GM23338 (cell line): ENCODE measurements around the gene LNPEP. TPM values are rescaled to one million over a fixed set of nuclear protein-coding genes. Genes with fewer than 3 reads are reported as not detected.

ENCODE experiments used
- ATAC-seq: fragments of 200-7000 bp; cut with Tn5 transposase; 3 replicates; pipeline ENCODE4 v1.9.1; 2020
- DNase-seq: peaks from one replicate; pipeline ENCODE4 v3.0.0-alpha.2; 2015; ENCODE audit warnings: low spot score
- H2AFZ ChIP-seq: fragments of 200-600 bp; sonication (generic); 2 replicates; pipeline ENCODE4 v1.8.0; 2016; ENCODE audit warnings: antibody characterized with exemption, mild to moderate bottlenecking, moderate library complexity
- H3F3A ChIP-seq: fragments of 200-600 bp; sonication (generic); replicated peaks from 2 replicates; pipeline ENCODE4 v1.8.0; 2017; ENCODE audit warnings: antibody characterized with exemption, mixed run types, low read depth
- H3K27ac ChIP-seq: fragments of 200-600 bp; sonication (generic); 2 replicates; pipeline ENCODE4 v1.6.1; 2016; ENCODE audit warnings: low read depth
- H3K27me3 ChIP-seq: fragments of 200-600 bp; sonication (generic); 2 replicates; pipeline ENCODE4 v1.8.0; 2016; ENCODE audit warnings: mild to moderate bottlenecking, mixed run types, moderate library complexity; ENCODE audit not compliant: insufficient read depth
- H3K36me3 ChIP-seq: fragments of 200-600 bp; sonication (generic); 2 replicates; pipeline ENCODE4 v1.8.0; 2016; ENCODE audit warnings: mild to moderate bottlenecking; ENCODE audit not compliant: insufficient read depth
- H3K4me1 ChIP-seq: fragments of 200-600 bp; sonication (generic); 2 replicates; pipeline ENCODE4 v1.8.0; 2016; ENCODE audit warnings: mild to moderate bottlenecking, moderate library complexity; ENCODE audit not compliant: insufficient read depth
- H3K4me2 ChIP-seq: fragments of 200-600 bp; sonication (generic); 2 replicates; pipeline ENCODE4 v1.7.1; 2017; ENCODE audit warnings: mixed run types
- H3K4me3 ChIP-seq: fragments of 200-600 bp; sonication (generic); 2 replicates; pipeline ENCODE4 v1.6.1; 2016; ENCODE audit warnings: mixed run types
- H3K79me2 ChIP-seq: fragments of 200-600 bp; sonication (generic); replicated peaks from 2 replicates; pipeline ENCODE4 v1.8.0; 2017; ENCODE audit warnings: mild to moderate bottlenecking; ENCODE audit not compliant: insufficient read depth
- H3K9me2 ChIP-seq: fragments of 200-600 bp; sonication (generic); 2 replicates; pipeline ENCODE4 v1.8.0; 2017; ENCODE audit not compliant: insufficient read depth
- H4K20me1 ChIP-seq: fragments of 200-600 bp; sonication (generic); replicated peaks from 2 replicates; pipeline ENCODE4 v1.8.0; 2017; ENCODE audit warnings: mild to moderate bottlenecking; ENCODE audit not compliant: insufficient read depth
- H3K27ac Mint-ChIP-seq: 2 replicates; pipeline ENCODE4 v1.8.0; 2020; ENCODE audit warnings: inconsistent platforms, mild to moderate bottlenecking, moderate library complexity, mixed read lengths
- H3K27me3 Mint-ChIP-seq: 3 replicates; pipeline ENCODE4 v1.8.0; 2022; ENCODE audit warnings: low read depth, mild to moderate bottlenecking, moderate library complexity, mixed read lengths, inconsistent platforms; ENCODE audit not compliant: insufficient read depth, poor library complexity
- H3K36me3 Mint-ChIP-seq: 3 replicates; pipeline ENCODE4 v1.8.0; 2021; ENCODE audit warnings: low read depth, mild to moderate bottlenecking, inconsistent platforms, moderate library complexity, mixed read lengths
- H3K4me1 Mint-ChIP-seq: 3 replicates; pipeline ENCODE4 v1.8.0; 2020; ENCODE audit warnings: mild to moderate bottlenecking, inconsistent platforms, mixed read lengths
- H3K4me3 Mint-ChIP-seq: 3 replicates; pipeline ENCODE4 v1.8.0; 2021; ENCODE audit warnings: moderate library complexity, mild to moderate bottlenecking, inconsistent platforms, mixed read lengths
- H3K9me3 Mint-ChIP-seq: 3 replicates; pipeline ENCODE4 v1.8.0; 2020; ENCODE audit warnings: moderate library complexity, mild to moderate bottlenecking, inconsistent platforms, mixed read lengths
- CREB1 ChIP-seq: fragments of 250-450 bp; sonication (Bioruptor Pico); IDR thresholded peaks from 2 replicates; pipeline ENCODE4 v1.5.0; 2020; ENCODE audit warnings: low read depth, mild to moderate bottlenecking, moderate library complexity
- EZH2 ChIP-seq: fragments of 200-600 bp; sonication (generic); IDR thresholded peaks from one replicate; pipeline ENCODE4 v1.8.0; 2017; ENCODE audit warnings: antibody characterized with exemption, mild to moderate bottlenecking, low read depth; ENCODE audit not compliant: unreplicated experiment
- EZH2phosphoT487 ChIP-seq: fragments of 200-600 bp; sonication (generic); IDR thresholded peaks from one replicate; pipeline ENCODE4 v1.8.1; 2018; ENCODE audit warnings: antibody characterized with exemption; ENCODE audit not compliant: unreplicated experiment
- JUNB ChIP-seq: IDR thresholded peaks from one replicate; pipeline ENCODE4 v1.6.1; 2016; ENCODE audit warnings: antibody characterized with exemption; ENCODE audit not compliant: unreplicated experiment
- NANOG ChIP-seq: IDR thresholded peaks from 2 replicates; pipeline ENCODE4 v1.6.1; 2016; ENCODE audit warnings: antibody characterized with exemption, borderline replicate concordance
- POLR2AphosphoS5 ChIP-seq: IDR thresholded peaks from 2 replicates; pipeline ENCODE4 v1.6.1; 2016; ENCODE audit warnings: antibody characterized with exemption, low read depth
- STAT1 ChIP-seq: IDR thresholded peaks from one replicate; pipeline ENCODE4 v1.6.1; 2016; ENCODE audit warnings: antibody characterized with exemption; ENCODE audit not compliant: unreplicated experiment
- ZNF114 ChIP-seq: fragments of 250-450 bp; sonication (Bioruptor Pico); IDR thresholded peaks from 2 replicates; pipeline ENCODE4 v1.5.0; 2020; ENCODE audit warnings: mild to moderate bottlenecking, moderate library complexity
- polyA plus RNA-seq: library from polyadenylated mRNA; unstranded; fragments of >200 nt; fragmentation: Nextera tagmentation; extraction: Ambion mirVana; gene quantifications from 2 replicates; pipeline ENCODE4 v1.2.1, GENCODE V29; 2016
- total RNA-seq: library from RNA; depleted of rRNA; stranded (reverse); fragments of >200 nt; shearing (Covaris generic); gene quantifications from 2 replicates; pipeline ENCODE4 v1.2.3, GENCODE V29; 2014
- TF ChIP-seq, protein P1 (sequence below): IDR thresholded peaks from one replicate; pipeline ENCODE4 v1.6.1; 2018; ENCODE audit warnings: antibody characterized with exemption; ENCODE audit not compliant: unreplicated experiment
- TF ChIP-seq, protein P2 (sequence below): IDR thresholded peaks from 2 replicates; pipeline ENCODE4 v1.6.1; 2016; ENCODE audit warnings: antibody characterized with exemption
- TF ChIP-seq, protein P3 (sequence below), 2 experiments: fragments of 200-600 bp in 1 of 2; sonication (generic) in 1 of 2; conservative IDR thresholded peaks; 2 replicates each; pipeline versions ENCODE4 v1.5.1 to v1.6.1; 2016 to 2017; ENCODE audit warnings: antibody characterized with exemption in 2 of 2, low read depth in 2 of 2, mild to moderate bottlenecking in 2 of 2, moderate library complexity in 1 of 2
- TF ChIP-seq, protein P4 (sequence below): fragments of 250-450 bp; sonication (Bioruptor Pico); IDR thresholded peaks from 2 replicates; pipeline ENCODE4 v1.5.0; 2020; ENCODE audit warnings: mild to moderate bottlenecking, moderate library complexity

The LNPEP gene
- total and polyA plus RNA-seq, 2 experiments from 2014 or later, result 1.2 to 8.3 TPM

DNA sequence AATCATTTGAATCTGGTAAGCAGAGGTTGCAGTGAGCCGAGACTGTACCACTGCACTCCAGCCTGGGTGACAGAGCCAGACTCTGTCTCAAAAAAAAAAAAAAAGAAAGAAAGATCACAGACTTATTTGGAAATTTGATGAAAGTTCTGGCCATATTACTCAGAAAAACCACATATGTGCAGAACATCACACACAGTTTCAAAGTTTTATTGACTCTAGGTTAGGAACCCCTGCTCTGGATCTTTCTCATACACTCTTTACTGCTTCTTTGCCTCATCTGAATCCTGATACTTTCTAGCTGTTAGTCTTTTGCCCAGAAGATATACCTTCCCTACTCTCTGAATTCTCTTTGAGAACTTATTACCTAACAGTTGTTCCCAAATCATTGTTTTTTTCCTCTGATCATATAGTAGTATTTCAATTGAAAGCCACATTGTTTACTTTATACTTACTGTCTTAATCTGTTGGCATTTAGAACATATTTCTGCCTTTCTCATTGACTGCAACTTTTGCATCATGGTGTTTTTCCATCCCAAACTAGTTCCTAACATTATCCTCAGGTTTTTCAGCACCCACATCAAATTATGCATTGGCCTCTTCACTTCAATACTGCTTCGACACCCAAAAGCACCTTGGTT, 68.7 kb downstream of the LNPEP start:
- no peak overlapping the region for H3K4me3 Mint-ChIP-seq
- no peak overlapping the region for H3K27ac ChIP-seq
- ATAC-seq, result no peak

More for the DNA sequence above, 68.7 kb downstream of the LNPEP start:
- Histone ChIP-seq H4K20me1 (no peaks in the 10 kb centered on the region), H3K36me3 (no peaks in the 10 kb centered on the region), H3K4me2 (no peak overlapping the region), H3K4me1 (peaks cover 6% of the 10 kb centered on the region), H3K4me3 (no peak overlapping the region), H3F3A (no peaks in the 10 kb centered on the region), H3K27me3 (no peaks in the 10 kb centered on the region), H3K79me2 (no peaks in the 10 kb centered on the region), H2AFZ (no peak overlapping the region), H3K9me2 (no peaks in the 10 kb centered on the region)
- Mint-ChIP-seq H3K4me1 (peaks cover 6% of the 10 kb centered on the region; the same call in 2 of the 3 replicates), H3K27me3 (no peaks in the 10 kb centered on the region), H3K36me3 (no peaks in the 10 kb centered on the region), H3K27ac (no peak overlapping the region), H3K9me3 (no peaks in the 10 kb centered on the region)
- no peak for DNase-seq
- TF ChIP-seq, protein P1, sequence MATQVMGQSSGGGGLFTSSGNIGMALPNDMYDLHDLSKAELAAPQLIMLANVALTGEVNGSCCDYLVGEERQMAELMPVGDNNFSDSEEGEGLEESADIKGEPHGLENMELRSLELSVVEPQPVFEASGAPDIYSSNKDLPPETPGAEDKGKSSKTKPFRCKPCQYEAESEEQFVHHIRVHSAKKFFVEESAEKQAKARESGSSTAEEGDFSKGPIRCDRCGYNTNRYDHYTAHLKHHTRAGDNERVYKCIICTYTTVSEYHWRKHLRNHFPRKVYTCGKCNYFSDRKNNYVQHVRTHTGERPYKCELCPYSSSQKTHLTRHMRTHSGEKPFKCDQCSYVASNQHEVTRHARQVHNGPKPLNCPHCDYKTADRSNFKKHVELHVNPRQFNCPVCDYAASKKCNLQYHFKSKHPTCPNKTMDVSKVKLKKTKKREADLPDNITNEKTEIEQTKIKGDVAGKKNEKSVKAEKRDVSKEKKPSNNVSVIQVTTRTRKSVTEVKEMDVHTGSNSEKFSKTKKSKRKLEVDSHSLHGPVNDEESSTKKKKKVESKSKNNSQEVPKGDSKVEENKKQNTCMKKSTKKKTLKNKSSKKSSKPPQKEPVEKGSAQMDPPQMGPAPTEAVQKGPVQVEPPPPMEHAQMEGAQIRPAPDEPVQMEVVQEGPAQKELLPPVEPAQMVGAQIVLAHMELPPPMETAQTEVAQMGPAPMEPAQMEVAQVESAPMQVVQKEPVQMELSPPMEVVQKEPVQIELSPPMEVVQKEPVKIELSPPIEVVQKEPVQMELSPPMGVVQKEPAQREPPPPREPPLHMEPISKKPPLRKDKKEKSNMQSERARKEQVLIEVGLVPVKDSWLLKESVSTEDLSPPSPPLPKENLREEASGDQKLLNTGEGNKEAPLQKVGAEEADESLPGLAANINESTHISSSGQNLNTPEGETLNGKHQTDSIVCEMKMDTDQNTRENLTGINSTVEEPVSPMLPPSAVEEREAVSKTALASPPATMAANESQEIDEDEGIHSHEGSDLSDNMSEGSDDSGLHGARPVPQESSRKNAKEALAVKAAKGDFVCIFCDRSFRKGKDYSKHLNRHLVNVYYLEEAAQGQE, result no peak
- TF ChIP-seq, protein P2, sequence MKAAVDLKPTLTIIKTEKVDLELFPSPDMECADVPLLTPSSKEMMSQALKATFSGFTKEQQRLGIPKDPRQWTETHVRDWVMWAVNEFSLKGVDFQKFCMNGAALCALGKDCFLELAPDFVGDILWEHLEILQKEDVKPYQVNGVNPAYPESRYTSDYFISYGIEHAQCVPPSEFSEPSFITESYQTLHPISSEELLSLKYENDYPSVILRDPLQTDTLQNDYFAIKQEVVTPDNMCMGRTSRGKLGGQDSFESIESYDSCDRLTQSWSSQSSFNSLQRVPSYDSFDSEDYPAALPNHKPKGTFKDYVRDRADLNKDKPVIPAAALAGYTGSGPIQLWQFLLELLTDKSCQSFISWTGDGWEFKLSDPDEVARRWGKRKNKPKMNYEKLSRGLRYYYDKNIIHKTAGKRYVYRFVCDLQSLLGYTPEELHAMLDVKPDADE, result no peak
- no peak for TF ChIP-seq ZNF114 (CRISPR knock-in tag)
- no peak for TF ChIP-seq EZH2
- no peak for TF ChIP-seq JUNB
- no peak for TF ChIP-seq CREB1 (CRISPR knock-in tag)
- TF ChIP-seq, protein P3, sequence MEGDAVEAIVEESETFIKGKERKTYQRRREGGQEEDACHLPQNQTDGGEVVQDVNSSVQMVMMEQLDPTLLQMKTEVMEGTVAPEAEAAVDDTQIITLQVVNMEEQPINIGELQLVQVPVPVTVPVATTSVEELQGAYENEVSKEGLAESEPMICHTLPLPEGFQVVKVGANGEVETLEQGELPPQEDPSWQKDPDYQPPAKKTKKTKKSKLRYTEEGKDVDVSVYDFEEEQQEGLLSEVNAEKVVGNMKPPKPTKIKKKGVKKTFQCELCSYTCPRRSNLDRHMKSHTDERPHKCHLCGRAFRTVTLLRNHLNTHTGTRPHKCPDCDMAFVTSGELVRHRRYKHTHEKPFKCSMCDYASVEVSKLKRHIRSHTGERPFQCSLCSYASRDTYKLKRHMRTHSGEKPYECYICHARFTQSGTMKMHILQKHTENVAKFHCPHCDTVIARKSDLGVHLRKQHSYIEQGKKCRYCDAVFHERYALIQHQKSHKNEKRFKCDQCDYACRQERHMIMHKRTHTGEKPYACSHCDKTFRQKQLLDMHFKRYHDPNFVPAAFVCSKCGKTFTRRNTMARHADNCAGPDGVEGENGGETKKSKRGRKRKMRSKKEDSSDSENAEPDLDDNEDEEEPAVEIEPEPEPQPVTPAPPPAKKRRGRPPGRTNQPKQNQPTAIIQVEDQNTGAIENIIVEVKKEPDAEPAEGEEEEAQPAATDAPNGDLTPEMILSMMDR (conservative IDR thresholded peaks at IDR 0.05; ENCODE audit: low read depth in 2 of 2), result no peak
- no peak for TF ChIP-seq POLR2AphosphoS5
- TF ChIP-seq NANOG, result no peak
- TF ChIP-seq, protein P4, sequence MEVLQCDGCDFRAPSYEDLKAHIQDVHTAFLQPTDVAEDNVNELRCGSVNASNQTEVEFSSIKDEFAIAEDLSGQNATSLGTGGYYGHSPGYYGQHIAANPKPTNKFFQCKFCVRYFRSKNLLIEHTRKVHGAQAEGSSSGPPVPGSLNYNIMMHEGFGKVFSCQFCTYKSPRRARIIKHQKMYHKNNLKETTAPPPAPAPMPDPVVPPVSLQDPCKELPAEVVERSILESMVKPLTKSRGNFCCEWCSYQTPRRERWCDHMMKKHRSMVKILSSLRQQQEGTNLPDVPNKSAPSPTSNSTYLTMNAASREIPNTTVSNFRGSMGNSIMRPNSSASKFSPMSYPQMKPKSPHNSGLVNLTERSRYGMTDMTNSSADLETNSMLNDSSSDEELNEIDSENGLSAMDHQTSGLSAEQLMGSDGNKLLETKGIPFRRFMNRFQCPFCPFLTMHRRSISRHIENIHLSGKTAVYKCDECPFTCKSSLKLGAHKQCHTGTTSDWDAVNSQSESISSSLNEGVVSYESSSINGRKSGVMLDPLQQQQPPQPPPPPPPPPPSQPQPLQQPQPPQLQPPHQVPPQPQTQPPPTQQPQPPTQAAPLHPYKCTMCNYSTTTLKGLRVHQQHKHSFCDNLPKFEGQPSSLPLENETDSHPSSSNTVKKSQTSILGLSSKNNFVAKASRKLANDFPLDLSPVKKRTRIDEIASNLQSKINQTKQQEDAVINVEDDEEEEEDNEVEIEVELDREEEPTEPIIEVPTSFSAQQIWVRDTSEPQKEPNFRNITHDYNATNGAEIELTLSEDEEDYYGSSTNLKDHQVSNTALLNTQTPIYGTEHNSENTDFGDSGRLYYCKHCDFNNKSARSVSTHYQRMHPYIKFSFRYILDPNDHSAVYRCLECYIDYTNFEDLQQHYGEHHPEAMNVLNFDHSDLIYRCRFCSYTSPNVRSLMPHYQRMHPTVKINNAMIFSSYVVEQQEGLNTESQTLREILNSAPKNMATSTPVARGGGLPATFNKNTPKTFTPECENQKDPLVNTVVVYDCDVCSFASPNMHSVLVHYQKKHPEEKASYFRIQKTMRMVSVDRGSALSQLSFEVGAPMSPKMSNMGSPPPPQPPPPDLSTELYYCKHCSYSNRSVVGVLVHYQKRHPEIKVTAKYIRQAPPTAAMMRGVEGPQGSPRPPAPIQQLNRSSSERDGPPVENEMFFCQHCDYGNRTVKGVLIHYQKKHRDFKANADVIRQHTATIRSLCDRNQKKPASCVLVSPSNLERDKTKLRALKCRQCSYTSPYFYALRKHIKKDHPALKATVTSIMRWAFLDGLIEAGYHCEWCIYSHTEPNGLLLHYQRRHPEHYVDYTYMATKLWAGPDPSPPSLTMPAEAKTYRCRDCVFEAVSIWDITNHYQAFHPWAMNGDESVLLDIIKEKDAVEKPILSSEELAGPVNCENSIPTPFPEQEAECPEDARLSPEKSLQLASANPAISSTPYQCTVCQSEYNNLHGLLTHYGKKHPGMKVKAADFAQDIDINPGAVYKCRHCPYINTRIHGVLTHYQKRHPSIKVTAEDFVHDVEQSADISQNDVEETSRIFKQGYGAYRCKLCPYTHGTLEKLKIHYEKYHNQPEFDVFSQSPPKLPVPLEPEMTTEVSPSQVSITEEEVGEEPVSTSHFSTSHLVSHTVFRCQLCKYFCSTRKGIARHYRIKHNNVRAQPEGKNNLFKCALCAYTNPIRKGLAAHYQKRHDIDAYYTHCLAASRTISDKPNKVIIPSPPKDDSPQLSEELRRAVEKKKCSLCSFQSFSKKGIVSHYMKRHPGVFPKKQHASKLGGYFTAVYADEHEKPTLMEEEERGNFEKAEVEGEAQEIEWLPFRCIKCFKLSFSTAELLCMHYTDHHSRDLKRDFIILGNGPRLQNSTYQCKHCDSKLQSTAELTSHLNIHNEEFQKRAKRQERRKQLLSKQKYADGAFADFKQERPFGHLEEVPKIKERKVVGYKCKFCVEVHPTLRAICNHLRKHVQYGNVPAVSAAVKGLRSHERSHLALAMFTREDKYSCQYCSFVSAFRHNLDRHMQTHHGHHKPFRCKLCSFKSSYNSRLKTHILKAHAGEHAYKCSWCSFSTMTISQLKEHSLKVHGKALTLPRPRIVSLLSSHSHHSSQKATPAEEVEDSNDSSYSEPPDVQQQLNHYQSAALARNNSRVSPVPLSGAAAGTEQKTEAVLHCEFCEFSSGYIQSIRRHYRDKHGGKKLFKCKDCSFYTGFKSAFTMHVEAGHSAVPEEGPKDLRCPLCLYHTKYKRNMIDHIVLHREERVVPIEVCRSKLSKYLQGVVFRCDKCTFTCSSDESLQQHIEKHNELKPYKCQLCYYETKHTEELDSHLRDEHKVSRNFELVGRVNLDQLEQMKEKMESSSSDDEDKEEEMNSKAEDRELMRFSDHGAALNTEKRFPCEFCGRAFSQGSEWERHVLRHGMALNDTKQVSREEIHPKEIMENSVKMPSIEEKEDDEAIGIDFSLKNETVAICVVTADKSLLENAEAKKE, result no peak
- no peak for TF ChIP-seq STAT1
- no peak for TF ChIP-seq EZH2phosphoT487
